Activated T-helper 1 cell treated with anti-CD3 and anti-CD28 coated beads, Interleukin-12 subunit alpha, Interleukin-12 subunit beta, Interleukin-2, Interleukin-4 antibody, amounts not matched to agents 30 ng/mL and 10 ng/mL and 1 ng/mL, durations not matched to agents 14 hours and 24 hours and 36 hours (primary cell): ENCODE measurements around the gene INO80E. TPM values are rescaled to one million over a fixed set of nuclear protein-coding genes. Genes with fewer than 3 reads are reported as not detected.

Experiments used
- DNase-seq: peaks from one replicate; pipeline ENCODE4 v3.0.0; 2021; ENCODE audit warnings: low spot score
- H3K27ac Mint-ChIP-seq: one replicate; pipeline ENCODE4 v1.8.0; 2021; ENCODE audit warnings: mild to moderate bottlenecking, mixed read lengths
- H3K27me3 Mint-ChIP-seq: one replicate; pipeline ENCODE4 v1.8.0; 2022; ENCODE audit warnings: mild to moderate bottlenecking, moderate library complexity, mixed read lengths; ENCODE audit not compliant: insufficient read depth
- H3K36me3 Mint-ChIP-seq: one replicate; pipeline ENCODE4 v1.8.0; 2021; ENCODE audit warnings: low read depth, mixed read lengths
- H3K4me1 Mint-ChIP-seq: one replicate; pipeline ENCODE4 v1.8.0; 2021; ENCODE audit warnings: low read depth, mixed read lengths
- H3K4me3 Mint-ChIP-seq: one replicate; pipeline ENCODE4 v1.8.0; 2021; ENCODE audit warnings: mild to moderate bottlenecking, moderate library complexity, mixed read lengths
- H3K9me3 Mint-ChIP-seq: one replicate; pipeline ENCODE4 v1.8.0; 2021; ENCODE audit warnings: mixed read lengths
- intact Hi-C: fragments of 100-400 bp; cut with micrococcal nuclease; formaldehyde crosslinking; loops from one replicate; pipeline ENCODE4 v1.15.1; 2024
- total RNA-seq: library from RNA; stranded (reverse); gene quantifications from 2 replicates; pipeline ENCODE4 v1.2.3, GENCODE V29; 2022

The INO80E gene
- total RNA-seq, 1 donor from 2014 or later = 137 TPM

- H3K36me3 Mint-ChIP-seq = peaks cover 62% of the 10 kb centered on the region
- intact Hi-C loops = no loop called here
Observed at GRCh38 chr16:29982560-29983419, 13.3 kb upstream of the INO80E start.

GRCh38 chr16:29983420-29984136, 12.5 kb upstream of the INO80E start:
- no peaks in the 10 kb centered on the region for H3K9me3 Mint-ChIP-seq
- no peak for DNase-seq
- no peaks in the 10 kb centered on the region for H3K4me1 Mint-ChIP-seq
- peaks cover 64% of the 10 kb centered on the region for H3K36me3 Mint-ChIP-seq
- intact Hi-C loops = no loop called here
- H3K27ac Mint-ChIP-seq = no peak overlapping the region
- no peak overlapping the region for H3K4me3 Mint-ChIP-seq
- H3K27me3 Mint-ChIP-seq = no peaks in the 10 kb centered on the region

More at GRCh38 chr16:29982560-29983419, 13.3 kb upstream of the INO80E start:
- no peaks in the 10 kb centered on the region for H3K9me3 Mint-ChIP-seq
- no peaks in the 10 kb centered on the region for H3K27me3 Mint-ChIP-seq
- no peak overlapping the region for H3K4me3 Mint-ChIP-seq
- H3K4me1 Mint-ChIP-seq = no peaks in the 10 kb centered on the region
- no peak overlapping the region for H3K27ac Mint-ChIP-seq
- no peak for DNase-seq

GRCh38 chr16:29984137-29984763, 11.8 kb upstream of the INO80E start:
- Mint-ChIP-seq H3K4me3 (no peak overlapping the region), H3K27me3 (no peaks in the 10 kb centered on the region), H3K9me3 (no peaks in the 10 kb centered on the region), H3K4me1 (no peaks in the 10 kb centered on the region), H3K36me3 (peaks cover 62% of the 10 kb centered on the region), H3K27ac (no peak overlapping the region)
- no peak for DNase-seq
- intact Hi-C loops = no loop called here

- no peaks in the 10 kb centered on the region for H3K4me1 Mint-ChIP-seq
- H3K4me3 Mint-ChIP-seq = no peak overlapping the region
- no peak for DNase-seq
- no peaks in the 10 kb centered on the region for H3K27me3 Mint-ChIP-seq
- H3K9me3 Mint-ChIP-seq = no peaks in the 10 kb centered on the region
- peaks cover 62% of the 10 kb centered on the region for H3K36me3 Mint-ChIP-seq
- intact Hi-C loops = no loop called here
- no peak overlapping the region for H3K27ac Mint-ChIP-seq
Observed at GRCh38 chr16:29984764-29985147, 11.3 kb upstream of the INO80E start.

GRCh38 chr16:29985271-29985811, 10.7 kb upstream of the INO80E start:
- H3K36me3 Mint-ChIP-seq = peaks cover 61% of the 10 kb centered on the region
- no peak overlapping the region for H3K4me3 Mint-ChIP-seq
- DNase-seq = no peak
- H3K27ac Mint-ChIP-seq = no peak overlapping the region
- H3K27me3 Mint-ChIP-seq = no peaks in the 10 kb centered on the region
- intact Hi-C loops = no loop called here
- H3K9me3 Mint-ChIP-seq = no peaks in the 10 kb centered on the region
- H3K4me1 Mint-ChIP-seq = no peaks in the 10 kb centered on the region

GRCh38 chr16:29986231-29986630, 9.8 kb upstream of the INO80E start:
- no peaks in the 10 kb centered on the region for H3K9me3 Mint-ChIP-seq
- H3K4me1 Mint-ChIP-seq = no peaks in the 10 kb centered on the region
- DNase-seq = no peak
- H3K4me3 Mint-ChIP-seq = no peak overlapping the region
- H3K27ac Mint-ChIP-seq = no peak overlapping the region
- H3K36me3 Mint-ChIP-seq = peaks cover 61% of the 10 kb centered on the region
- H3K27me3 Mint-ChIP-seq = no peaks in the 10 kb centered on the region
- intact Hi-C loops = no loop called here

GRCh38 chr16:29986931-29987330, 9.1 kb upstream of the INO80E start:
- H3K9me3 Mint-ChIP-seq = no peaks in the 10 kb centered on the region
- no peaks in the 10 kb centered on the region for H3K4me1 Mint-ChIP-seq
- intact Hi-C loops = no loop called here
- no peak overlapping the region for H3K27ac Mint-ChIP-seq
- DNase-seq = no peak
- no peak overlapping the region for H3K4me3 Mint-ChIP-seq
- no peaks in the 10 kb centered on the region for H3K27me3 Mint-ChIP-seq
- H3K36me3 Mint-ChIP-seq = peaks cover 60% of the 10 kb centered on the region

GRCh38 chr16:29987371-29988085, 8.5 kb upstream of the INO80E start:
- Mint-ChIP-seq H3K4me1 (no peaks in the 10 kb centered on the region), H3K9me3 (no peaks in the 10 kb centered on the region), H3K36me3 (peaks cover 57% of the 10 kb centered on the region), H3K27me3 (no peaks in the 10 kb centered on the region), H3K4me3 (no peak overlapping the region), H3K27ac (no peak overlapping the region)
- no peak for DNase-seq
- intact Hi-C loops = no loop called here

GRCh38 chr16:29988346-29989075, 7.5 kb upstream of the INO80E start:
- Mint-ChIP-seq H3K27me3 (no peaks in the 10 kb centered on the region), H3K36me3 (peaks cover 52% of the 10 kb centered on the region), H3K4me3 (no peak overlapping the region), H3K27ac (no peak overlapping the region), H3K9me3 (no peaks in the 10 kb centered on the region), H3K4me1 (no peaks in the 10 kb centered on the region)
- intact Hi-C loops = no loop called here
- no peak for DNase-seq

- no peaks in the 10 kb centered on the region for H3K27me3 Mint-ChIP-seq
- intact Hi-C loops = no loop called here
- no peak overlapping the region for H3K27ac Mint-ChIP-seq
- no peak for DNase-seq
- H3K4me3 Mint-ChIP-seq = no peak overlapping the region
- H3K4me1 Mint-ChIP-seq = peaks cover 6% of the 10 kb centered on the region
- H3K9me3 Mint-ChIP-seq = no peaks in the 10 kb centered on the region
- H3K36me3 Mint-ChIP-seq = peaks cover 50% of the 10 kb centered on the region
Observed at GRCh38 chr16:29989111-29989858, 6.8 kb upstream of the INO80E start.

GRCh38 chr16:29990034-29990433, 6.0 kb upstream of the INO80E start:
- Mint-ChIP-seq H3K4me1 (peaks cover 13% of the 10 kb centered on the region), H3K9me3 (no peaks in the 10 kb centered on the region), H3K4me3 (no peak overlapping the region), H3K27me3 (no peaks in the 10 kb centered on the region), H3K36me3 (peaks cover 50% of the 10 kb centered on the region), H3K27ac (no peak overlapping the region)
- DNase-seq = no peak
- intact Hi-C loops = loop anchor here (10.0 kb wide), 1 partner anchor 385 kb away; the partner anchor contains the start of genes MYL11 and TBC1D10B
